Stimulated activated CD4-positive, alpha-beta T cell treated with anti-CD3 and anti-CD28 coated beads, Interleukin-2, amount 100 ng/mL, for 48 hours (primary cell): ENCODE results near the gene CCDC9.

Experiments
- DNase-seq, 2 donors: peaks; one replicate each; pipeline ENCODE4 v3.0.0-alpha.2; 2020

The CCDC9 gene

DNA sequence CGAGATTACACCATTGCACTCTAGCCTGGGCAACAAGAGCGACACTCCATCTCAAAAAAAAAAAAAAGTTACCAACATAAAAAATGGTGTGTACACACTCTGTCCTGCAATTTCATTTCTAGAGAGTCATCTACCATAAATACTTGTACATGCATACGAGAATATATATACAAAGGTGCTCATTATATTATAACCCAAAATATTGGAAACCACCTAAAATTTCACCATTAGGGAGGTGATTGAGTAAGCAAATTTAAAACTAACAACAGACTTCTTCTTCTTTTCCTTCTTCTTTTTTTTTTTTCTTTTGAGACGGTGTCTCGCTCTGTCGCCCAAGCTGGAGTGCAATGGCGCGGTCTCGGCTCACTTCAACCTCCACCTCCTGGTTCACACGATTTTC, 45.9 kb downstream of the CCDC9 start:
- DNase-seq: no peak

- DNase-seq: no peak
Measured at GRCh38 chr19:47303966-47304365, 47.6 kb downstream of the CCDC9 start.

DNA sequence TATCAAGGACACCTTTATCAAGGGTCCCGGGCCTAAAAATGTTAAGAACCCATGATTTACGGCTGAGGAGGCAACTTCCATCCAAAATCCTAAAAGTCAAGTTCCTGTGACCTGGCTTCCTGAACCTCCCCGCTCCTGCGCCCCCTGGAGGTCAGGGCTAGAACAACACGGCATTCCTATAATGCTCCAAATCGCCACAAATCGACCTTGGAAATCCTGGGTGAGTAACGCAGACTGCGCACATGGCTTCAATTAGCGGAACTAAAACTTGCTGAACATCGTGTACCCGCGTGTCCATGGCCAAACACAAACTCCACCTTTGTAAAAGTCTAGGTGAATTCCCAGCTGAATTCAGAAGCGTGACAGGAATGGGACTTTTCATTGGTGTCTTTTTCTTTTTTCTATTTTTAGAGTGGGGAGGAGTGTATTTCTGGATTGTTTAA, 49.0 kb downstream of the CCDC9 start:
- DNase-seq: peak; percentile 52 to 59

GRCh38 chr19:47306303-47306702, 50.0 kb downstream of the CCDC9 start:
- DNase-seq: no peak

DNA sequence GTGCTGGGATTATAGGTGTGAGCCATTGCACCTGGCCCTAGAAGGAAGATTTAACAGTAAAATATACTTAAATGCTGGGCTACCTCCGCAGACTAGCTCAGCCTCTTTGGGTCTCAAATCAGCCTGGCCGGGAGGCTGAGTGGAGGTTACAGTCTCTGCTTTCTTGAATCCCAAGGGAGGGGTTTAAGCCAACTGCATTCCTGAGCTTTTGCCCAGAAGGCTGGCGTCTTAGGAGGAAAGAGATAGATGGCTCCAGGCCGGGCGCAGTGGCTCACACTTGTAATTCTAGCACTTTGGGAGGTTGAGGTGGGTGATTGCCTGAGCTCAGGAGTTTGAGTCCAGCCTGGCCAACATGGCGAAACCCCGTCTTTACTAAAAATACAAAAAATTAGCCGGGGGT, 52.7 kb downstream of the CCDC9 start:
- DNase-seq: no peak

DNA sequence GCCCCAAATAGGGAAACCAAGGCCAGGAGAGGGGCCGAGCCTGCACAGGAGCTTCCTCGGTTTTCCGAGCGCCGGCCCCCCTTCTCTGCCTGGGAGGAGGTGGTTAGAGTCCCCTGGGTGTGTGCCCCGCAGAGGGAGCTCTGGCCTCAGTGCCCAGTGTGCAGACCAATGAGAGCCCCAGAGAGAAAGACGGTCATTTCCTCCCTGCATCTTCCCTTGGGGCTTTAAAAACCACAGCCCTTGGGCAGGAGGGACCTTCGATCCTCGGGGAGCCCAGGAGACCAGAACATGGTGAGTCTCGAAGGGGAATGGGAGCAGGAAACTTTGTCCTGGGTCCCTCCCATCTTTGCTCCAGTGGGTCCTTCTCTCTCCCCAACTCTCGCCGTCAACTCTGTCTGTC, 53.3 kb downstream of the CCDC9 start, which contains the start of gene C5AR1:
Gene C5AR1 (plus strand): TSS at position 254 of the 400 bp plus-strand sequence. CDS start 35 bp downstream, at position 289.
- no peak for DNase-seq

DNA sequence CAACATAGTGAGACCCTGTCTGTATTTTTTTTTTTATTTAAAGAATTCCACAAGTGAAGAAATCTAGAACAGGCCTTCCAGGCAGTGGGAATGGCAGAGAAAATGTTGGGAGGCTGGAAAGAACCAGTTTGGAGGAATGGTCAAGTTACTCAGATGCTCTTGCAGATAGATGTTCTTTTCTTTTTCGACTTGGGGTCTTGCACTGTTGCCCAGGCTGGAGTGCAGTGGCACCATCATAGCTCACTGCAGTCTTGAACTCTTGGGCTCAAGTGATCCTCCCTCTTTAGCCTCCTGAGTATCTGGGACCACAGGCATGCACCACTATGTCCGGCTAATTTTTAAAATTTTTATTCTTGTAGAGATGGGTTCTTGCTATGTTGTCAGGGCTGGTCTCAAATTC, 54.0 kb downstream of the CCDC9 start:
- DNase-seq: no peak

DNA sequence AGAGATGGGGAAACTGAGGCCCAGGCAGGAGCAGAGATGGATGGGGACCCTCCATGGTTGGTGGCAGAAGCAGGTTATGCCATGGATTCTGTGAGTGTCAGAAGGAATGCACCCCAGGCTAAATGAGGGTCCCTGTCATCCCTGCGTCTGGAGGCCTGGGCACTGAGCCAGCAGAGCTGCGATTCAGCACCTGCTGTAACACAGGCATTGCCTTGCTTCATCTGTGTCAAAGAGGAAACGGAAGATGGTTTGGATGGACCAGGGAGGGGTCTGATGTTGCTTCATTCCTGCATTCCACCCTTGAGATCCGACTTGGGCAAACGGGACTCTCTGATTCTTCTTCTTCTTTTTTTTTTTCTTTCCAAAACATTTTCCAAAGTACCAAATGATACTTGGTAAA, 54.5 kb downstream of the CCDC9 start:
- no peak for DNase-seq

GRCh38 chr19:47312366-47313006, 56.2 kb downstream of the CCDC9 start:
- no peak for DNase-seq

- no peak for DNase-seq
Measured at GRCh38 chr19:47313754-47314295, 57.5 kb downstream of the CCDC9 start.

GRCh38 chr19:47315125-47315821, 58.9 kb downstream of the CCDC9 start:
- DNase-seq: peak in 1 of 2 donors; percentile 15

DNA sequence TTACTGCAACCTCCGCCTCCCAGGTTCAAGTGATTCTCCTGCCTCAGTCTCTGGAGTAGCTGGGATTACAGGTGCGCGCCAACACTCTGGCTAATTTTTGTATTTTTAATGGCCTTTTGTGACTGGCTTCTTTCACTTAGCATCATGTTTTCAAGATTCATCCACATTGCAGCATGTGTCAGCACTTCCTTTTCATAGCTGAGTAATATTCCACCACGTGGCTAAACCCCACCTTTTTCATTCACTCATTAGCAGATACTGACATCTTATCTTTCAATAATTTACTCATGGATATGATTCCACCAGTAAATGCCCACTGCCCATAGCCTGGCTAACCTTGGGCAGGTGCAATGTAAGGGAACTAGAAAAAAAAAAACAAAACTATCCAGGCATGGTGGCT, 60.2 kb downstream of the CCDC9 start:
- DNase-seq: no peak

- no peak for DNase-seq
Measured at GRCh38 chr19:47319923-47320871, 63.9 kb downstream of the CCDC9 start.
